T-cell (primary cell): ENCODE data around the gene KIF16B. TPM values are rescaled to one million over a fixed set of nuclear protein-coding genes. Genes with fewer than 3 reads are reported as not detected.

ENCODE experiments used
- ATAC-seq, 4 experiments: fragments of 200-7000 bp in 3 of 4; fragments of 150-1000 bp in 1 of 4; cut with Tn5 transposase; replicated peaks in 1 of 4; 1 replicate in 3 of 4; 2 replicates in 1 of 4; pipeline ENCODE4 v1.10.0; 2021; ENCODE audit warnings: moderate library complexity in 3 of 4, mild to moderate bottlenecking in 2 of 4, moderate number of reproducible peaks in 1 of 4
- CTCF ChIA-PET, 2 donors: fragments of 300-600 bp; sonication (Branson Sonifier 250); formaldehyde crosslinking; loops; one replicate each; lab custom pipeline; 2022; ENCODE audit warnings: antibody characterized with exemption in 2 of 2; lab: Charles Lee
- POLR2A ChIA-PET, 2 donors: fragments of 300-600 bp; sonication (Branson Sonifier 250); formaldehyde crosslinking; loops; one replicate each; lab custom pipeline; 2022; ENCODE audit warnings: antibody characterized with exemption in 2 of 2; lab: Charles Lee
- DNase-seq, 35 experiments: peaks; one replicate each; pipeline versions ENCODE4 v3.0.0 to v3.0.0-alpha.2; 2013 to 2023
- H3K27ac ChIP-seq: one replicate; pipeline ENCODE4 v1.5.1; 2013; ENCODE audit warnings: low read length
- H3K27me3 ChIP-seq, 2 experiments: replicated peaks in 1 of 2; 1 replicate in 1 of 2; 2 replicates in 1 of 2; pipeline versions ENCODE4 v1.6.1 to v1.7.0; 2013; ENCODE audit warnings: low read length in 1 of 2, mixed read lengths in 1 of 2; ENCODE audit not compliant: control insufficient read depth in 2 of 2, insufficient read depth in 2 of 2; ENCODE audit errors: extremely low read depth in 1 of 2
- H3K36me3 ChIP-seq, 2 donors: 1 replicate in 1 of 2; 2 replicates in 1 of 2; pipeline versions ENCODE4 v1.6.1 to v1.7.0; 2013; ENCODE audit warnings: low read length in 1 of 2; ENCODE audit not compliant: control insufficient read depth in 2 of 2, insufficient read depth in 1 of 2; ENCODE audit errors: extremely low read depth in 1 of 2
- H3K4me1 ChIP-seq, 2 experiments: 1 replicate in 1 of 2; 2 replicates in 1 of 2; pipeline versions ENCODE4 v1.6.1 to v1.7.0; 2013; ENCODE audit warnings: low read length in 2 of 2, mixed read lengths in 1 of 2; ENCODE audit not compliant: insufficient read depth in 2 of 2, control insufficient read depth in 1 of 2; ENCODE audit errors: extremely low read depth in 1 of 2
- H3K4me3 ChIP-seq, 2 donors: 1 replicate in 1 of 2; 2 replicates in 1 of 2; pipeline versions ENCODE4 v1.5.1 to v1.7.0; 2013; ENCODE audit warnings: mild to moderate bottlenecking in 2 of 2, low read length in 1 of 2, moderate library complexity in 1 of 2; ENCODE audit not compliant: control insufficient read depth in 1 of 2; ENCODE audit errors: extremely low read depth in 1 of 2
- H3K9me3 ChIP-seq: 2 replicates; pipeline ENCODE4 v1.7.0; 2013
- H3K27ac Mint-ChIP-seq, 2 donors: one replicate each; pipeline ENCODE4 v1.8.0; 2020 to 2021; ENCODE audit warnings: mild to moderate bottlenecking in 2 of 2, mixed read lengths in 2 of 2
- H3K27me3 Mint-ChIP-seq, 2 donors: one replicate each; pipeline ENCODE4 v1.8.0; 2021 to 2022; ENCODE audit warnings: mixed read lengths in 2 of 2
- H3K36me3 Mint-ChIP-seq: one replicate; pipeline ENCODE4 v1.8.0; 2021; ENCODE audit warnings: mixed read lengths
- H3K4me1 Mint-ChIP-seq, 3 donors: one replicate each; pipeline ENCODE4 v1.8.0; 2020 to 2022; ENCODE audit warnings: mixed read lengths in 3 of 3, mild to moderate bottlenecking in 1 of 3
- H3K4me3 Mint-ChIP-seq, 3 donors: one replicate each; pipeline ENCODE4 v1.8.0; 2020 to 2022; ENCODE audit warnings: mild to moderate bottlenecking in 3 of 3, mixed read lengths in 3 of 3, moderate library complexity in 3 of 3
- H3K9me3 Mint-ChIP-seq, 3 donors: one replicate each; pipeline ENCODE4 v1.8.0; 2020 to 2022; ENCODE audit warnings: mixed read lengths in 3 of 3
- WGBS: methylation state at CpG from one replicate; pipeline ENCODE4 v1.1.5; 2013; ENCODE audit warnings: missing lambda C conversion rate; ENCODE audit not compliant: insufficient coverage; 5-methylcytosine and 5-hydroxymethylcytosine counted together
- total RNA-seq, 35 experiments: library from RNA in 6 of 35; stranded (reverse) in 6 of 35; fragments of 120-200 nt in 1 of 35; gene quantifications; one replicate each; pipeline versions ENCODE4 v1.2.1 to v1.2.4 and lab custom pipeline; 2013 to 2026

Gene KIF16B
- total RNA-seq, 5 donors from 2014 or later (not counting 1 experiment from before 2014, with no cell fraction given) = 6.8 to 10.2 (median 8.7) TPM

DNA sequence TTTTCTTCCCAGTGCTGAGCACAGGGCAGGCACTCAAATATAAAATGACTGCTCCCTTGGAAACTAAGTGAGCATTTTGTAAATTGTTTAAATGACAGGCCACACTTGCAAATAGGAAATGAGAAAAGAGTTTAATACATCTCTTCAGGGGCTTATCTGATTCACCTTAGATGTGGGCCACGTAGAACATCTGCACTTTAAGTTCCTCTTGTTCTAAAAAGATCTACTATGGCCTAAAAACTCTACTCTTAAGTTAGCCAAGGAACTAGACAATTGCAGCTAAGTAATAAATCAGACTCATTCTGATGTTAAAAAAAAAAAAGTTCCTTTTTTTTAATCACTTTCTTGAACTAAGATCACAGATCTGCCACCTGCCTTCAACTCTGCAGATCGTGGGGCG is 126.3 kb downstream of the KIF16B start:
- Histone ChIP-seq H3K36me3 (peaks cover 0 to 4% of the 10 kb centered on the region in 2 donors), H3K27ac (no peak overlapping the region), H3K4me1 (no peaks in the 10 kb centered on the region), H3K9me3 (no peaks in the 10 kb centered on the region), H3K4me3 (no peak overlapping the region), H3K27me3 (no peaks in the 10 kb centered on the region)
- ChIA-PET CTCF (interaction anchor here in 1 of 2 donors (0.5 kb wide), 1 partner anchor 19 kb away, joined by 4 read pairs; no protein-coding TSS in a partner anchor), POLR2A (no interaction called here)
- WGBS = 47% methylated on average over 3 of the region's 3 CpGs
- ATAC-seq = no peak
- Mint-ChIP-seq H3K27me3 (no peaks in the 10 kb centered on the region), H3K4me3 (no peak overlapping the region), H3K36me3 (peaks cover 25% of the 10 kb centered on the region), H3K4me1 (peaks cover 0 to 4% (median 0%) of the 10 kb centered on the region in 3 donors), H3K27ac (no peak overlapping the region), H3K9me3 (no peaks in the 10 kb centered on the region)
- no peak for DNase-seq

GRCh38 chr20:16446246-16446645 is 127.0 kb downstream of the KIF16B start:
- DNase-seq (no peak), ATAC-seq (no peak)
- H3K9me3 Mint-ChIP-seq = no peaks in the 10 kb centered on the region
- peaks cover 2% of the 10 kb centered on the region in 3 donors for H3K4me1 Mint-ChIP-seq
- H3K36me3 ChIP-seq = peaks cover 0 to 4% of the 10 kb centered on the region in 2 donors
- H3K27me3 ChIP-seq = no peaks in the 10 kb centered on the region
- H3K4me3 ChIP-seq = no peak overlapping the region
- H3K27ac ChIP-seq = no peak overlapping the region
- no peaks in the 10 kb centered on the region for H3K4me1 ChIP-seq
- H3K4me3 Mint-ChIP-seq = no peak overlapping the region
- H3K27me3 Mint-ChIP-seq = no peaks in the 10 kb centered on the region
- H3K36me3 Mint-ChIP-seq = peaks cover 25% of the 10 kb centered on the region
- POLR2A ChIA-PET = no interaction called here
- H3K27ac Mint-ChIP-seq = no peak overlapping the region
- no peaks in the 10 kb centered on the region for H3K9me3 ChIP-seq
- 100% methylated on average over 1 of the region's 4 CpGs for WGBS
- CTCF ChIA-PET = no interaction called here

GRCh38 chr20:16445482-16445881 is 127.8 kb downstream of the KIF16B start:
- DNase-seq (no peak), ATAC-seq (no peak)
- ChIA-PET CTCF (no interaction called here), POLR2A (no interaction called here)
- Mint-ChIP-seq H3K36me3 (peaks cover 20% of the 10 kb centered on the region), H3K4me3 (no peak overlapping the region), H3K4me1 (peaks cover 4 to 8% (median 8%) of the 10 kb centered on the region in 3 donors), H3K27ac (no peak overlapping the region), H3K27me3 (no peaks in the 10 kb centered on the region), H3K9me3 (no peaks in the 10 kb centered on the region)
- 95% methylated on average over 3 of the region's 3 CpGs for WGBS
- no peaks in the 10 kb centered on the region for H3K27me3 ChIP-seq
- no peaks in the 10 kb centered on the region for H3K9me3 ChIP-seq
- peaks cover 0 to 2% of the 10 kb centered on the region in 2 donors for H3K36me3 ChIP-seq
- no peak overlapping the region for H3K27ac ChIP-seq
- no peaks in the 10 kb centered on the region for H3K4me1 ChIP-seq
- H3K4me3 ChIP-seq = no peak overlapping the region

DNA sequence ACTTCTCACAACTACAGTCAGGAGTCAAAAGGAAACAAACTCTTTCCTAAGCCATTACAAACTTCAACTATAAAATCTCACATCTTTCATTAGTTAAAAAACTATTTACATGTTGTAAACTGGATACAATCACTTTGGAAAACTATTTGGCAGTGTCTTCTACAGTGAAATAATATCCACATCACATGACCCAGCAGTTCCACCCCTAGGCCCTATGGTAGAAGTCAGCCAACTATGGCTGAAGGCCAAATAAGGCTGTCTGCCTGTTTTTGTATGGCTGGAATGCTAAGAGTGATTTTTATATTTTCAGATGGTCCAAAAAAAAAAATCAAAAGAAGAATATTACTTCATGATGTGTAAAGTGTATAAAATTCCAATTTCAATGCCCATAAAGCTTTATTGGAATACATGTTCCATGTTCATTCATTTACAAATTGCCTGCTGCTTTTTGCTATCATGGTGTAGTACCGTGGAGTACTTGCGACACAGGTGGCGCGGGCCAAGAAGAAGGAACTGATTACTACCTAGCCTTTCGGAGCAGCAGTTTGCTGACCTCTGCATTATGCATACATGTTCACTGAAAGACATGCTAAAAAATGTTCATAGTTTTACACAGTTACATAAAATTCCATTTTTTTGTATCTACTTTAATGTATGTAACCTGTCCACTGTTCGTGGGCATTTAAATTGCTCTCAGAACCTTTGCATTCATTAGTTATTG is 129.0 kb downstream of the KIF16B start:
- WGBS = 94% methylated on average over 2 of the region's 6 CpGs
- Histone ChIP-seq H3K27ac (no peak overlapping the region), H3K36me3 (no peaks in the 10 kb centered on the region), H3K27me3 (no peaks in the 10 kb centered on the region), H3K4me3 (no peak overlapping the region), H3K9me3 (no peaks in the 10 kb centered on the region), H3K4me1 (peaks cover 0 to 2% of the 10 kb centered on the region in 2 experiments)
- Mint-ChIP-seq H3K27ac (no peak overlapping the region), H3K36me3 (peaks cover 20% of the 10 kb centered on the region), H3K4me1 (peaks cover 4 to 16% (median 14%) of the 10 kb centered on the region in 3 donors), H3K9me3 (peaks cover 4 to 9% (median 6%) of the 10 kb centered on the region in 3 donors), H3K4me3 (no peak overlapping the region), H3K27me3 (no peaks in the 10 kb centered on the region)
- ATAC-seq = no peak
- CTCF ChIA-PET = no interaction called here
- DNase-seq = no peak
- POLR2A ChIA-PET = no interaction called here

DNA sequence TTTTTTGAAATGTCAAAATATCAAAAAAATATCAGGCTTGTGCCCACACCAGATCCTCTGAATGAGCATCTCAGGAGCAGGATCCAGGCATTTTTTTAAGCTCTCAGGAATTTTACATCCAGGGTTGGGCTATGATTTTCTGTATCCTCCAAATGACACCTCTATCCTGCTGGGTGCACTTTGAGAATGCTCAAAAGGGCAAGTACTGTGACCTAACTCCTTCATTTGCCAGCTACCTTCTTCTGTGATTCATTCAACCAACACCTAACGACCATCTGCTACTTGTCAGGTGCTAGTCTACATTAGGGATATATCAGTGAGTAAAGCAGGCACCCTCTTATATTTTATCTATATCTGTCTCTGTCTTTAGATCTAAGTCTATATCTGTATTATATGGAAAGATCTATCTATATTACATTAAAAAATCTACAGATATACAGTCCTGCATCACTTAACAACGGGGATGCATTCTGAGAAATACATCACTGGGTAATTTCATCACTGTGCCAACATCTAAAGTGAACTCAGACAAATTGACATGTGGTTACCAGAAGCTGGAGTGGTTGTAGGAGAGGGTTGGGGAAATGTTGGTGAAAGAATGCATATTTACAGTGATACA is 131.6 kb downstream of the KIF16B start:
- Mint-ChIP-seq H3K27me3 (no peaks in the 10 kb centered on the region), H3K4me3 (no peak overlapping the region), H3K27ac (no peak overlapping the region), H3K4me1 (peaks cover 4 to 16% (median 14%) of the 10 kb centered on the region in 3 donors), H3K36me3 (peaks cover 25% of the 10 kb centered on the region), H3K9me3 (peaks cover 6 to 14% (median 7%) of the 10 kb centered on the region in 3 donors)
- Histone ChIP-seq H3K36me3 (no peaks in the 10 kb centered on the region), H3K9me3 (no peaks in the 10 kb centered on the region), H3K27ac (no peak overlapping the region), H3K27me3 (no peaks in the 10 kb centered on the region), H3K4me1 (peaks cover 0 to 2% of the 10 kb centered on the region in 2 experiments), H3K4me3 (no peak overlapping the region)
- no peak for ATAC-seq
- ChIA-PET POLR2A (no interaction called here), CTCF (no interaction called here)
- no peak for DNase-seq
- no CpG with 5 or more reads among the region's 2 CpGs for WGBS

GRCh38 chr20:16440686-16441085 is 132.6 kb downstream of the KIF16B start:
- H3K27me3 Mint-ChIP-seq = no peaks in the 10 kb centered on the region
- DNase-seq (no peak), ATAC-seq (no peak)
- H3K9me3 Mint-ChIP-seq = peaks cover 6 to 14% (median 7%) of the 10 kb centered on the region in 3 donors
- no peak overlapping the region for H3K4me3 Mint-ChIP-seq
- H3K27ac Mint-ChIP-seq = no peak overlapping the region
- peaks cover 4 to 16% (median 14%) of the 10 kb centered on the region in 3 donors for H3K4me1 Mint-ChIP-seq
- Histone ChIP-seq H3K4me3 (no peak overlapping the region), H3K27ac (no peak overlapping the region), H3K27me3 (no peaks in the 10 kb centered on the region), H3K36me3 (no peaks in the 10 kb centered on the region), H3K9me3 (no peaks in the 10 kb centered on the region), H3K4me1 (peaks cover 0 to 2% of the 10 kb centered on the region in 2 experiments)
- ChIA-PET CTCF (no interaction called here), POLR2A (no interaction called here)
- H3K36me3 Mint-ChIP-seq = peaks cover 25% of the 10 kb centered on the region
- WGBS = no CpG with 5 or more reads among the region's 4 CpGs
